ENCODE data around the gene ELMO3. TPM values are rescaled to one million over a fixed set of nuclear protein-coding genes. Genes with fewer than 3 reads are reported as not detected.

Gene ELMO3
- total and polyA plus RNA-seq, 2 of the 4 experiments (the other 2 are of a cell fraction), result 0.36 to 1.6 TPM

GRCh38 chr16:67167588-67167987 lies 31.3 kb upstream of the ELMO3 start:
- H2AFZ ChIP-seq (replicated peaks; ENCODE audit: low read length, poor library complexity), result no peak overlapping the region
- H4K5ac ChIP-seq (ENCODE audit: low read depth, low read length), result no peak overlapping the region
- peaks cover 34% of the 10 kb centered on the region for H3K4me1 ChIP-seq (ENCODE audit: control insufficient read depth, insufficient read depth, low read length)
- H4K8ac ChIP-seq (ENCODE audit: low read depth in 2 of 2, low read length in 2 of 2), result no peak overlapping the region
- peaks cover 3% of the 10 kb centered on the region; the same call in 1 of the 2 replicates for H3K36me3 ChIP-seq (ENCODE audit: control insufficient read depth, insufficient read depth, low read length)
- H3K56ac ChIP-seq (ENCODE audit: extremely low read depth, insufficient read depth, low read length), result no peak overlapping the region
- no peak overlapping the region for H3K9ac ChIP-seq (ENCODE audit: low read depth, low read length)
- dilution Hi-C loops (cut with HindIII; ENCODE audit: low sequenced_read_pairs, unreplicated experiment), result no loop called here
- H3K18ac ChIP-seq (ENCODE audit: low read depth, low read length), result no peak overlapping the region
- DNase-seq, result no peak
- no peaks in the 10 kb centered on the region for H3K9me3 ChIP-seq (ENCODE audit: control insufficient read depth, insufficient read depth, low read length)
- no peak overlapping the region for H3K14ac ChIP-seq (replicated peaks; ENCODE audit: low read depth, low read length)
- ChIA-PET POLR2A (ENCODE audit: unreplicated experiment) (no interaction called here), CTCF (no interaction called here)
- no peak for TF ChIP-seq CEBPB (IDR thresholded peaks at IDR 0.05; ENCODE audit: low read depth, low read length)
- TF ChIP-seq RAD21 (IDR thresholded peaks at IDR 0.05; ENCODE audit: low read length), result no peak
- TF ChIP-seq MAFK (IDR thresholded peaks at IDR 0.05; ENCODE audit: low read depth, low read length), result no peak
- TF ChIP-seq NFE2L2 (IDR thresholded peaks at IDR 0.05; ENCODE audit: low read depth, low read length), result no peak
- no peak for TF ChIP-seq CTCF (conservative IDR thresholded peaks at IDR 0.05; ENCODE audit: low read depth, low read length)
- TF ChIP-seq POLR2A (IDR thresholded peaks at IDR 0.05; ENCODE audit: low read depth, low read length), result no peak
- TF ChIP-seq ELK1 (IDR thresholded peaks at IDR 0.05; ENCODE audit: borderline replicate concordance, low read depth, low read length), result no peak
- no peak for TF ChIP-seq RFX5 (IDR thresholded peaks at IDR 0.05; ENCODE audit: low read depth, low read length)
- TF ChIP-seq CHD1 (IDR thresholded peaks at IDR 0.05; ENCODE audit: low read depth, low read length), result no peak
- no peak for TF ChIP-seq MAZ (IDR thresholded peaks at IDR 0.05; ENCODE audit: borderline replicate concordance, low read depth, low read length)
- no peak for TF ChIP-seq SMC3 (IDR thresholded peaks at IDR 0.05; ENCODE audit: low read depth, low read length)
- no peak for TF ChIP-seq BHLHE40 (IDR thresholded peaks at IDR 0.05; ENCODE audit: low read depth, low read length)
- TF ChIP-seq USF2 (IDR thresholded peaks at IDR 0.05; ENCODE audit: low read depth, low read length), result no peak
- no peak for TF ChIP-seq MXI1 (IDR thresholded peaks at IDR 0.05; ENCODE audit: borderline replicate concordance, low read depth, low read length)
- no peak for TF ChIP-seq FOS (IDR thresholded peaks at IDR 0.05; ENCODE audit: low read depth, low read length)
- TF ChIP-seq RCOR1 (IDR thresholded peaks at IDR 0.05; ENCODE audit: insufficient replicate concordance, low read length), result no peak
- intact Hi-C loops (cut with micrococcal nuclease), result no loop called here
- WGBS, 2 experiments (ENCODE audit: extremely low coverage in 2 of 2, insufficient read length in 1 of 2), result 85% methylated on average over 6 of the region's 7 CpGs; no CpG with 5 or more reads in 1 of the 2 experiments
- H2BK15ac ChIP-seq (ENCODE audit: low read depth, low read length), result no peak overlapping the region
- no peak for ATAC-seq (ENCODE audit: low read depth)
- no peak overlapping the region for H2BK120ac ChIP-seq (ENCODE audit: low read depth, low read length)
- H2AK5ac ChIP-seq (ENCODE audit: low read depth, low read length), result no peak overlapping the region
- BruUV-seq (replicated peaks), result no TSS peak
- H2BK20ac ChIP-seq (ENCODE audit: low read depth, low read length), result no peak overlapping the region
- H4K91ac ChIP-seq (ENCODE audit: insufficient read depth, low read depth, low read length), result no peak overlapping the region
- no peak overlapping the region for H3K27ac ChIP-seq (ENCODE audit: insufficient read depth, low read length)
- H2BK5ac ChIP-seq (ENCODE audit: low read depth, low read length, poor library complexity, severe bottlenecking), result no peak overlapping the region
- H3K9me1 ChIP-seq (ENCODE audit: insufficient read depth, low read length), result peaks cover 17% of the 10 kb centered on the region
- no peak overlapping the region for H3K4me3 ChIP-seq (ENCODE audit: insufficient read depth, low read depth, low read length)
- peaks cover 9 to 20% of the 10 kb centered on the region in 2 experiments; a peak in 3 of 4 replicates for H3K79me1 ChIP-seq (ENCODE audit: low read depth in 1 of 2, low read length in 2 of 2)
- no peak overlapping the region for H3K4me2 ChIP-seq (ENCODE audit: low read depth, low read length)
- no peak overlapping the region for H3K23ac ChIP-seq (ENCODE audit: low read depth, low read length)
- no peaks in the 10 kb centered on the region for H4K20me1 ChIP-seq (ENCODE audit: insufficient read depth, low read length)
- H2AK9ac ChIP-seq (replicated peaks; ENCODE audit: low read depth, low read length, poor library complexity), result no peak overlapping the region
- H3K27me3 ChIP-seq (ENCODE audit: control insufficient read depth, insufficient read depth, low read length), result peaks cover 24% of the 10 kb centered on the region; the same call in 1 of the 2 replicates
- no peak overlapping the region for H3K4ac ChIP-seq (ENCODE audit: low read depth, low read length)
- in situ Hi-C loops (cut with MboI; ENCODE audit: low sequenced_read_pairs), result no loop called here

All from IMR-90 (cell line).